K562 (cell line): ENCODE data around the gene ERVH48-1.

Experiments used
- ATF6 ChIP-seq: sonication (generic); formaldehyde crosslinking; IDR thresholded peaks from 2 replicates; pipeline ENCODE4 v1.4.0; 2020; ENCODE audit warnings: mild to moderate bottlenecking, missing genetic modification reagents
- CCAR2 ChIP-seq: fragments of 200-400 bp; formaldehyde crosslinking; IDR thresholded peaks from 2 replicates; pipeline ENCODE4 v1.6.1; 2017; ENCODE audit warnings: mild to moderate bottlenecking, low read depth, low read length
- CTCF ChIP-seq, 3 experiments: IDR thresholded peaks in 2 of 3; conservative IDR thresholded peaks in 1 of 3; 2 replicates each; pipeline ENCODE4 v1.5.1; 2011 to 2012; ENCODE audit warnings: low read length in 3 of 3, mild to moderate bottlenecking in 3 of 3, control low read depth in 2 of 3, improper control_type of control experiment in 1 of 3, inconsistent platforms in 1 of 3, low read depth in 1 of 3, mixed read lengths in 1 of 3, moderate library complexity in 1 of 3; ENCODE audit not compliant: insufficient read depth in 2 of 3
- FOXK2 ChIP-seq, 2 experiments: fragments of 450-650 bp; IDR thresholded peaks in 1 of 2; conservative IDR thresholded peaks in 1 of 2; 2 replicates each; pipeline ENCODE4 v1.6.1; 2016; ENCODE audit warnings: low read depth in 2 of 2, mild to moderate bottlenecking in 1 of 2
- HDAC2 ChIP-seq: fragments of 450-650 bp; IDR thresholded peaks from 2 replicates; pipeline ENCODE4 v1.6.1; 2016; ENCODE audit warnings: mild to moderate bottlenecking
- HMGN3 ChIP-seq: IDR thresholded peaks from 2 replicates; pipeline ENCODE4 v1.6.1; 2011; ENCODE audit warnings: borderline replicate concordance, low read depth, mild to moderate bottlenecking, mixed read lengths, low read length; ENCODE audit not compliant: insufficient read length; ENCODE audit errors: extremely low read depth
- KLF16 ChIP-seq: IDR thresholded peaks from 2 replicates; pipeline ENCODE4 v1.6.1; 2016; ENCODE audit warnings: antibody characterized with exemption
- L3MBTL2 ChIP-seq: fragments of 450-650 bp; IDR thresholded peaks from 2 replicates; pipeline ENCODE4 v1.6.1; 2016; ENCODE audit warnings: mild to moderate bottlenecking, moderate library complexity
- ZNF232 ChIP-seq: sonication (generic); formaldehyde crosslinking; IDR thresholded peaks from 2 replicates; pipeline ENCODE4 v1.8.0; 2022; ENCODE audit warnings: mild to moderate bottlenecking, missing genetic modification reagents
- ZNF311 ChIP-seq: fragments of 250-450 bp; sonication (Bioruptor Pico); IDR thresholded peaks from 2 replicates; pipeline ENCODE4 v1.4.0; 2020; ENCODE audit warnings: mild to moderate bottlenecking, moderate library complexity
- ZNF384 ChIP-seq: IDR thresholded peaks from 2 replicates; pipeline ENCODE4 v1.6.1; 2012; ENCODE audit warnings: low read depth, low read length, improper control_type of control experiment
- ZNF512 ChIP-seq: IDR thresholded peaks from 2 replicates; pipeline ENCODE4 v1.6.1; 2016; ENCODE audit warnings: missing genetic modification characterization, missing compliant biosample characterization

- TF ChIP-seq CTCF (IDR thresholded peaks at IDR 0.05 in 2 of 3, conservative IDR thresholded peaks at IDR 0.05 in 1 of 3; ENCODE audit: insufficient read depth in 2 of 3, low read depth in 1 of 3, low read length in 3 of 3) (no peak), ATF6 (CRISPR knock-in tag) (no peak), ZNF384 (no peak), ZNF512 (tag) (no peak), FOXK2 (conservative IDR thresholded peaks at IDR 0.05 in 1 of 2, IDR thresholded peaks at IDR 0.05 in 1 of 2; ENCODE audit: low read depth in 2 of 2) (no peak), HMGN3 (no peak), HDAC2 (no peak), KLF16 (no peak), ZNF232 (no peak), L3MBTL2 (no peak), ZNF311 (CRISPR knock-in tag) (no peak), CCAR2 (no peak)
Observed at GRCh38 chr21:42880352-42880751, 45.1 kb downstream of the ERVH48-1 start.
